Suppressor macrophage treated with lipopolysaccharide for 4 hours (primary cell): Measurements from ENCODE around the gene SYNE3.
A peak's percentile ranks its signal among the peaks of the same experiment; 100 is the strongest.

Experiments used
- DNase-seq: peaks from one replicate; pipeline ENCODE4 v3.0.0-alpha.2; 2020

SYNE3 gene, protein sequence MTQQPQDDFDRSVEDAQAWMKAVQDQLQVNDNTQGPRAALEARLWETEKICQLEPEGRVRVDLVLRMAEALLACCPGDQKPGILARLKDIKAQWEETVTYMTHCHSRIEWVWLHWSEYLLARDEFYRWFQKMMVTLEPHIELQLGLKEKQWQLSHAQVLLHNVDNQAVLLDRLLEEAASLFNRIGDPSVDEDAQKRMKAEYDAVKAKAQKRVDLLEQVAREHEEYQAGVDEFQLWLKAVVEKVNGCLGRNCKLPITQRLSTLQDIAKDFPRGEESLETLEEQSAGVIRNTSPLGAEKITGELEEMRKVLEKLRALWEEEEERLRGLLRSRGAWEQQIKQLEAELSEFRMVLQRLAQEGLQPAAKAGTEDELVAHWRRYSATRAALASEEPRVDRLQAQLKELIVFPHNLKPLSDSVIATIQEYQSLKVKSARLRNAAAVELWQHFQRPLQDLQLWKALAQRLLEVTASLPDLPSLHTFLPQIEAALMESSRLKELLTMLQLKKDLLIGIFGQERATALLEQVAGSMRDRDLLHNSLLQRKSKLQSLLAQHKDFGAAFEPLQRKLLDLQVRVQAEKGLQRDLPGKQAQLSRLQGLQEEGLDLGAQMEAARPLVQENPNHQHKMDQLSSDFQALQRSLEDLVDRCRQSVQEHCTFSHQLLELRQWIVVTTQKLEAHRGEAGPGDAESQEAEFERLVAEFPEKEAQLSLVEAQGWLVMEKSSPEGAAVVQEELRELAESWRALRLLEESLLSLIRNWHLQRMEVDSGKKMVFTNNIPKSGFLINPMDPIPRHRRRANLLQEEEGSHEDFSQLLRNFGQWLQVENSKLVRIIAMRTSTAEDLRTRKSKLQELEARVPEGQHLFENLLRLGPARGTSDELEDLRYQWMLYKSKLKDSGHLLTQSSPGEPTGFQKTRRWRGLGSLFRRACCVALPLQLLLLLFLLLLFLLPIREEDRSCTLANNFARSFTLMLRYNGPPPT

DNA sequence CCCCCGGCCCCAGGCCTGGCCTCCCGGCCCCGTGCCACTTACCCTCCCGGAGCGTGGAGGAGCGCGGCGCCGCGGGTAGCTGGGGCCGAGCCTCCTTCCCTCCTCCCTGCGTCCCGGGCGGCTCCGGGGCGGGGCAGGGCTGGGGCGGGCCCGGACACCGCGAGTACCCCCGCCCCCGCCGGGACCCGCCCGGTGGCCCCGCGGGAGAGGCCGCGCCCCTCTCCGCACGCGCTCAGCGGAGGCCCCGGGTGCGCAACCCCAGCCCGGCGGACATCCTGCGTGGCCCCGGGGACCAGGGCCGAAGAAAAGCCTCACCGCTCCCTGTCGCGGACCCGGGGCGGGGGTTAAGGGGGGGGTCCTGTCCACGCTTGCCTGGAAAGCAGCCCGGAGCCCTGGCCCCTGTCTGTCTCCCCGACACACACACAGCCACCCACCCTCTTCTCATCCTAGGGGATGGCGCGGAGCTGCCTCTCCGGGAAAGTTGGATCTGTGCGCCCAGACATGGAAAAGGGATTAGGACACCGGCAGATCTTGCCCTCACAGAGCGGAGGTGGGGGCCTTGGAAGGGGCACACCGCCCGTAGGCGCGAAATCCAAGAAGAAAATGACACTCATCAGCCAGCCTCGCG is at the start of gene SYNE3:
TSS of gene SYNE3 (minus strand) at position 97 of the 628 bp plus-strand sequence. CDS start 40,829 bp downstream, outside the sequence.
- DNase-seq, result peak; percentile 68

DNA sequence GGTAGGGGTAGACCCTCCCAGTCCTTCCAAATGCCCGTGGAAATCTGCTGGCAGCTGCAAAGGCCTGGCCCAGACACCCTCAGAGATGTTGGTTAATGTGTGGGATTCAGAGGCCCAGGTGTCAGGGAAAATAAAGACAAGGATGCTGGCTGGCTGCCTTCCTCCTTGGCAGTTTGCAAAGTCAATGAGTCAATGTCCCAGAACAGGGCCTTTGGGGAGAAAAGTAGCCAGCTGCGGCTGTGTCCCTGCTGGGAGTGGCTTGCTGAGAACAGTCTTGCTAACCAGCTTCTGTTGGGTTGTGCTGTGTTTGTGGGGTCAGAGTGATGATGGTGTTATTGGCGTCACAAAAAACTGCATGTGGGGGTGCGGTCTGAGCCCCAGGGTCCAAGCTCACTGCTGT is 47.6 kb upstream of the SYNE3 start:
- DNase-seq, result no peak

DNA sequence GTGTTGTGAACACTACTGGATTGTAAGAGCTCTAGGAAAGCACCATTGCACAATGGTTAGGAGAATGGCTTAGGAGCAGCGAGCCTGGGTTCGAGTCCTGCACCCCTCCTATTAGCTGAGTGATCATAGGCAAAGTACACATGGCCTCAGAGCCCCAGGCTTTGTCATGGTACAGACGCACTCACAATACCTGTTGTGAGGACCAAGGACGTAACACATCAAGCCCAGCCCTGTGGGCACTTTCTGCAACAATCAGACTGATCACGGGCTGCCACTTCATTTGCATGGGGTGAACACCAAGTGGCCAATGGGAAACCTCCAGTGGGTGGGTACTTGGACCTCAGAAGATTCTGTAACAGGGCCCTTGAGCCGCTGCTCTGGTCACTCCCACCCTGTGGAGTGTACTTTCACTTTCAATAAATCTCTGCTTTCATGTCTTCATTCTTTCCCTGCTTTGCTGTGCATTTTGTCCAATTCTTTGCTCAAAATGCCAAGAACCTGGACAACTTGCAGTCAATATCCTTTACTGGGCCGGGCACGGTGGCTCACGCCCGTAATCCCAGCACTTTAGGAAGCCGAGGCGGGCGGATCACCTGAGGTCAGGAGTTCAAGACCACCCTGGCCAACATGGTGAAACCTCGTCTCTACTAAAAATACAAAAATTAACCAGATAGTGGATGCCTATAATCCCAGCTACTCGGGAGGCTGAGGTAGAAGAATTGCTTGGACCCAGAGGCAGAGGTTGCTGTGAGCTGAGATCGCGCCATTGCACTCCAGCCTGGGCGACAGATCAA is 46.6 kb upstream of the SYNE3 start:
- DNase-seq, result peak; percentile 20

DNA sequence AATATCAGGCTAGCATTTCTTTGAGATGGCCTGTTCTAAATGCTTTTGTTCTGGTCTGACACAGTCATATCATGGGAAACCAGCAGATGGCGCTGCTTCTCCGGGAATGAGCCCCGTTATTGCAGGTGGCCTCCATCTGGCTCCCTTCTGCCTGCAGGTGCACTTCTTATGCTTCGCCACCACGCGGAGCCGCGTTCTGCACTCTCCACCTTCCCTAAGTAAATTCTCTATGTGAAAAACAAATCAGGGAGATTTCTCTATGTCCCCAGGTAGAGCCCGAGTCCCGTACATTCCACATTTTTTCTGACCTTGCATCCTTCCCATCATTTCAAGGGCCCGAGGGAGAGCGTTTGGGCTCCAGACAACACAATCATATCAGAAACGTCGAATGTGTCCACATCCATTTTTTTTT is 44.6 kb upstream of the SYNE3 start:
- peak; percentile 79 for DNase-seq

DNA sequence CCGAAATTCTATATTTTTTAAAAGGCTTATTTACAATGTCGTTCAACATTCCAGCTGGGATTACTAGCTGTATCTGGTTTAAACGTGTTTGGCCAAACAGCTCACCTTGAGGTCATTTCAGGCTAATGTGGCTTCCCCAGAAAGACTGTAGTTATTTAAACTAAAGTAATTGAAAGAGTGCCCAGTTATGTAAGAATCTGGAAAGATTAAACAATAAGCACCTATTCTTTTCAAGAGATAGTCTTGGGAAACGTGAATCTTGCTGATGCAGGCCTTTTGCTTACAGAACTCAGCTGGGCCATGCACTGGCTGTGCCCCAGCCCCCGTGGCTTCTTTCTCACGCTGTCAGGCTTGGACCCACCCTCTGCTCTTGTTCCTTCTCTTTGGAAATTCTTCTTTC is 42.8 kb upstream of the SYNE3 start:
- no peak for DNase-seq

DNA sequence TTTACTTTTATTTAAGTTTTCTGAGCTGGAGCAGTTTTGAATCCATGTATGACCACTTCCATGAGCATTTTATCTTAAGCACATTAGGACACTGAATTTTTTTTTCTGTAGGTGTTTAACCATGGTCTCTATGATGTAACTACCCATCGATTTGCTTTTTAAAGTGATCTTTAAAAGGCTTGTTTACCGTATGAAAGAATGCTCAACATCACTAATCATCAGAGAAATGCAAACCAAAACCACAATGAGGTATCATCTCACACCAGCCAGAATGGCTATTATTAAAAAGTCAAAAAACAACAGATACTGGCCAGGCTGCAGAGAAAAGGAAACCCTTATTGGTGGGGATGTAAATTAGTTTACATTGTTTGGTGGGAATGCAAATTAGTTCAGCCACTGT is 41.4 kb upstream of the SYNE3 start:
- DNase-seq, result no peak

DNA sequence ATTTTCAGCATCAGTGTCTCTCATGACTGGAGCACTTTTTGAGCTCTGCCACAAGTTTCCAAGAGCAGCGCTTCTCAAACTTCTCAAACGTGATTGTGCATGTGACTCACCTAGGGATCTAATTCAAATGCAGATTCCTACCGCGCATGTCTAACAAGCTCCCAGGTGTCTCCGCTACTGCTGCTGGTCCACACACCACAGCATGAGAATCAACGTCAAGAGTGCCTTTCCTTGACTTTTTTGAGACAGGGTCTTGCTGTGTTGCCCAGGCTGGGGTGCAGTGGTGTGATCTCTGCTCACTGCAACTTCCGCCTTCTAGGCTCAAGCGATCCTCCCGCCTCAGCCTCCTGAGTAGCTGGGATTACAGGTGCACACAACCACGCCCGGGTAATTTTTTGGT is 40.8 kb upstream of the SYNE3 start:
- no peak for DNase-seq

DNA sequence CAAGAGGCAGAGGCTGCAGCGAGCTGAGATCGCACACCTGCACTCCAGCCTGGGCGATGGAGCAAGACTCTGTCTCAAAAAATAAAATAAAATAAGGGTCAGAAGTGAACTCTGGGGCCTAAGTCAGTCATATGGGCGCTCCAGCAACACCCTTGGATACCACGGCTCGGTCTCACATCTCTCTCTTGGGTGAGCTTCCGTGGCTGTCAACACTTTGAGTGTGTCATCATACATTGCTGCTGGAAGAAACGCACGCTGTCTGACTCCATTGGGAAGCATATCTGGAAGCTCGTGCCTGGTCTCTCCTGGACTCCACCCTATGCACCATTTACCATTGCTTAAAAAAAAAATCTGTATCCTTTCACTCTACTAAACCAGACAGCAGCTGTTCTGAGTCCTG is 38.6 kb upstream of the SYNE3 start:
- no peak for DNase-seq

DNA sequence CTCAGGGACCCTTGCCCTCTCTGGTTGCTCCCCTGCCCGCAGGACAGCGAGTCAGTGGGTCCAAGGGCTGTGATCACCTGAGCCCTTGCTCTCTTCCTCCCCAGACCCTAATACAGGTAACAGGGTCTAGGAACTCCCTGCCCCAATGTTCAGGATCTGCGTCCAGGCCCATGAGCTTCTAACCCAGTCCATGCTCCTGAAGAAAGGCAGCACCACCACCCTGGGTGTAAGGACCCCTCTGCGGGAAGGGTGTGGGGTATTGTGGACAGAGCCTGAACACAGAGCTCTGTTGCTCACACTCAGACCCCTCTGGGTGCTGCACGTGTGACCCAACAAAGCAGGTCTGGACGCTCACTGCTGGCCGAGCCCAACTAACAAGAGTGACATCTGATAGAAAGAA is 36.7 kb upstream of the SYNE3 start:
- DNase-seq, result no peak

DNA sequence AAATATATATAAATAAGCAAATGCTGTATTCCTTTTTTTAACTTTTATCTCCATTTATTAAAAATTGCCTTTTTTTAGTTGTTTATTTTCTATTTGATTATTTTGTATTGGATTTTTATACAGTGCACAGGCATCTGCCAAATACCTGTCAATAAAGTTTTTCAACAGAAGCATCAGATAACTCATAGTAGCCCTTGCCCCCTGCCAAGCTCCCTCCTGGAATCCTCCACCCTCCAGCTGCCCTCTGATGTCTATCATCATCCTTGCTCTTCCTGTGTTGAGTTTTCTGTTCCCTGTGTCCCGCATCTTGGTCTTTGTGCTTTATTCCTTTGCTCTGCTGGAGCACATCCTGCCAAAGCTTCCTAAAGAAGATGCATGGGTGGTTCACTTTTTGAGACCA is 35.0 kb upstream of the SYNE3 start:
- no peak for DNase-seq

DNA sequence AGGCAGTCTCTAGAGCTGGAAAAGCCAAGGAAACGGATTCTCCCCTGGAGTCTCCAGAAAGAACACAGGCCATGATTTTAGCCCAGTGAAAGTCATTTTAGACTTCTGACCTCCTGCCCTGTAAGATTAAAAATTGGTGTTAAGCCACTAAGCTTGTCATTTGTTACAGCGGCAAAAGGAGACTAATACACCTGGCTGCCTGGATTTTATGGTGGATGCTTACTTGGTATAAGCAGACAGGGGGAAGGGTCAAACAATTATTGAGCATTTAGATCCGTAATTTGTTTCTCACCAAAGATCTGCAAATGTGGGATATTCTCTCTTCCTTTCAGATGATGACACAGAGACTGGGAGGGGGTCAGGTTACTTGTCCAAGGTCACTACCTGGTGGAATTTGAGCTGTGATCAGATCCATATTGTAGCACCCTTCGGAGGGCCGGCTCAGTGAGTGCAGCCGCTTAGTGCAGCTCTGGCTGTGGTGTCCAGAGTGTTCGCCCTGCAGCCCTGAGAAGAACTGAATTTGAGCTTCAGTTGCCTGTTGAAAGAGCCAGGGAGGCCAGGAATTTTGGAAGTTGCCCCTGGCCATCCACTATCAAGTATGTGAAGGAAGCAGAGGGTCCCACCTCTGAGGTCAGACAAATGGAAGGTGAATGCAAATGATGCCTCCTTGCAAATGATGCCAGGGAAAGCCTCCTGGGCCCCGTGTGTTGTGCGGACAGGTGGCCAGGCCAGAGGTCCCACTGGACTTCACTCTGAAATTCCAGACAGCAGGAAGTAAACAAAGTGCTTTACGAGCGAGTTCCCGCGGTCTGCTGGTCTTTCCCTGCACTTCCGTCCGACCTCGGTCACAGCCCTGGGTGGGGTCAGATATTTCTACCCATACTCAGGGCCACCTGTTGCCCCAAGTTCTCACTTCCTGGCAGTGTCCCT is 33.5 kb upstream of the SYNE3 start:
- DNase-seq, result no peak

DNA sequence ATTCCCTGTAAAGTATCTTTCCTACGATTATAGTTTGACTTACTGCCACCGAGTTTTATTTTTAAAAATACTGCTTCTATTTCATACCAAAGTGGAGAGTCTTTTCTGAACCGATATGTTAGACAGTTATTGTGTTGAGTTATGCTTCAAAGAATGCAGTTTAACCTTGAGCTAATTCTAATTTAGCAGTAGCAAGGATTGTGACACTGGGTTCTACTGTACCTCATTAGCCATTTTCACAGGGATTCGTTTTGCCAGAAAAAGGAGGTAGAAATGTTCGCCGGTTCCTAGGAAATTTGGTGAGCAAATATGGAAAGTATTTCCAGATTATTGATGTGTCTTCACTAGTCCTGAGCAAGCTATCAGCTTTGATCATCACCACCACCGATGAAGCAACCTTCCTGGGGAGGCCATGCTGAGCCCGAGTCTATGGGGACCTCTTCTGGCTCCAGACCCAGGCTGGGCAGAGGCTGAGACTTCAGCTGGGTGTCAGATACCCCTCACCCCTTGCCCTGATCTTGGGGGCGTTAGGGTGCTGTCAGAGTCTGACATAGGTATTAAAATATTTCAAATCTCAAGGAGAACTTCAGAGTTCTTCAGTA is 32.0 kb upstream of the SYNE3 start:
- no peak for DNase-seq

DNA sequence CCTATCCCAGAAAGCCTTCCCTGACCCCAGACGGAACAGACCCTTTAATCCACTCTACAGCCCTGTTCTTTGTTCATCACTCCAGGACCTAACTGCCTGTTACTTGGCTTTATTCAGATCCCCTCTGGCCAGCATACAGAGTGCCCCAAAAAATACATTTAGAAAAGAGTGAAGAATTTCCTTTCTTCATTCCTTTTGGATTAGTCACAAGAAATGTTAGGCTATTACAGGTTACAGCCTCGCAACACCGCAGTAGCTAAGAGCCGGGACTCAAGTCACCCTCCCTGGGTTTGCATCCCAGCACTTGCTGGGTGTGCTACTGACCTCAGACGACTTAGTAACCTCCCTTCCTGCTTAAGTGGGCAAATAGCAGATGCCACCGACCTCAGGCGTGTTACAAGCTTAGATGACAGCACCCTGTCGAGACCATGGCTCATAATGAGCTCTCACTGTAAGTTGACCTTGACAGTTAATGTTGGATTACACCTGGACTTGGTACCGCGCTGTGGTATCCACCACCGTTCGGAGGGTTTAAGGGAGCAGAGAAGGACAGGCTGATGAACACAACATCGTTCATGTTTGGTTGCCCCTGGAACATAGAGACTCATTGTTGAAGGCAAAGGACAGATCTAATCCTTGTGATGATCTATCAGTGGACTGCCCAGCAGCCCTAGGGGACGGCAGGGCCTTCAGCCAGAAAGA is 31.3 kb upstream of the SYNE3 start:
- DNase-seq, result no peak

DNA sequence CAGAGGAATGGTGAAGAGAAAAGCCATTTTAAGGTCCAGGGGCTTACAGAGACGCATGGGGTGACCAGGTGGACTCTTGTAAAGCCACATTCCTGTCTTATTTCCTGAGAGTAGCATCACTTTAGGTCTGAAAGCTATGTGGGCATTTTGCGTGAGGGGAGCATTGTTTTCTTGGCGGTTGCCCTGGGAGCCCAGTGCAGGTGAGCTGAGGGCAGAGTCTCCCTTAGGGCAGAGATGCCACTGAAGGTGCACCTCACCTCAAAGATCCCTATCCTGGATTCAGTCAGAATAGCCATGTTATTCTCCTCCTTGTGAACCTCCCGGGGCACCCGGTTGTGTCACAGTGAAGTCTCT is 30.8 kb upstream of the SYNE3 start:
- DNase-seq, result no peak

DNA sequence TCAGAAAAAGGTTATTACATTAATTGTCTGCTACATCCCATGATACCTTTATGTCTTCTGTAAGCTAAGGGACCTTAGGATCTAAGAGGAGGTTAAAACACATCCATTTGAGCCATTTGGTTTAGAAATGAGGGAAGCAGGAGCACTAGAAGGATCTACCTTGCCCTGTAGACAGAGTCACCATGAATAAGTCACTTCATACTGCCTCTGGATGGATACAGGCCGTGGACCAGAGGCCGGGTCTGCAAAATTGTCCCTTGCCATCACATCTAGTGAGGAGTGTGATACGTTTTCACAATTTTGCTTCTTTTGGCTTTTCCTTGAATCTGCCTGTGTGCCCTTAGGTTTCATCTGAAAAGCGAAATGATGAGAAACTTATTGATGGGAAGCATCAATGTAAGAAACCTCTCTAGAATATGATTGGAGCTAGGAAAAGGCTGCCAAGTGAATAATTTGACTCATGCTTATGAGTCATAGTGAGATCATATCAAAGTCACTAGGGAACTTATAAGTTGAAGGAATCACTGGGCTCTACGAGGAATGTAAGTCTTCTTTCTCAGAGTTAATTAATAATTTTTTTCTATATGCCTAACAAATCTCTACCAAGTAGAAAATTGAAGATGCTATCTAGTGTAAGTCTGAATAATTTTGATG is 29.2 kb upstream of the SYNE3 start:
- peak; percentile 63 for DNase-seq

DNA sequence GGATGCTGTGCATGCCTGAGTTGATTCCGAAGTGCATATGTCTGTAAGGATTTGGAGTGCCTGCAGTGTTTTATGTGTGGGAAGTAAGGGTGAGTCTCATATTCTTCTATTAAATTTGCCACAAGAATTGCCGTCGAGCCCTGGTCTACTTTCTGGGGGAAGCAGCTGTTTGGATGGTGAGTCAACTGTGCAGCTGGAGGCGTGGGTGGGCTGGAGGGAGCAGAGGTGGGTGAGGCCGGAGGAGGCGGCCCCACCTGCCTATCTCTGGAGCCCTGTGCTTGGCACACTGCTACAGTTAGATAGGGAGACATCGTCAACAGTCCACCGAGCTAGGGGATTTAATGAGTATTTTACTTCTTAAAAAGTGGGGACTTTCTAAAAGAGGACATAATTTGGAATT is 28.1 kb upstream of the SYNE3 start:
- DNase-seq, result no peak

DNA sequence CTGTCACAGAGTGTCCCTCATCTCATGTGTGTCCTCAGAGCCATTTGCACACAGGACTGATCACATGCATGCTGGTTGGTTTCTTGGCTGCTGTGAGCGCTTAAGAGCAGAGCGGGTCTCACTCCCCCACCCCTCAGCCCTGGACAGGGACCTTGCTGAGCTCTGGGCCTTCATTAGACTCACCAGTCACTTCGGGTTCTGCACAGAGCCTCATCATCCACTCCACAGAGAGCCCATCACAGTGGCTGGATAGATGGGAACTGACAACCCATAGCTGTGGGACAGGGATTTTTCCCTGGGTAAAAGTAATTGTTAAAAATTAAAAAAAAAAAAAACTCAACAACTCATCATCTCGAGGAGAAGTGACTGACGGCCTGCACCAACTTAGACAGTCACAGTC is 26.6 kb upstream of the SYNE3 start:
- DNase-seq, result no peak

DNA sequence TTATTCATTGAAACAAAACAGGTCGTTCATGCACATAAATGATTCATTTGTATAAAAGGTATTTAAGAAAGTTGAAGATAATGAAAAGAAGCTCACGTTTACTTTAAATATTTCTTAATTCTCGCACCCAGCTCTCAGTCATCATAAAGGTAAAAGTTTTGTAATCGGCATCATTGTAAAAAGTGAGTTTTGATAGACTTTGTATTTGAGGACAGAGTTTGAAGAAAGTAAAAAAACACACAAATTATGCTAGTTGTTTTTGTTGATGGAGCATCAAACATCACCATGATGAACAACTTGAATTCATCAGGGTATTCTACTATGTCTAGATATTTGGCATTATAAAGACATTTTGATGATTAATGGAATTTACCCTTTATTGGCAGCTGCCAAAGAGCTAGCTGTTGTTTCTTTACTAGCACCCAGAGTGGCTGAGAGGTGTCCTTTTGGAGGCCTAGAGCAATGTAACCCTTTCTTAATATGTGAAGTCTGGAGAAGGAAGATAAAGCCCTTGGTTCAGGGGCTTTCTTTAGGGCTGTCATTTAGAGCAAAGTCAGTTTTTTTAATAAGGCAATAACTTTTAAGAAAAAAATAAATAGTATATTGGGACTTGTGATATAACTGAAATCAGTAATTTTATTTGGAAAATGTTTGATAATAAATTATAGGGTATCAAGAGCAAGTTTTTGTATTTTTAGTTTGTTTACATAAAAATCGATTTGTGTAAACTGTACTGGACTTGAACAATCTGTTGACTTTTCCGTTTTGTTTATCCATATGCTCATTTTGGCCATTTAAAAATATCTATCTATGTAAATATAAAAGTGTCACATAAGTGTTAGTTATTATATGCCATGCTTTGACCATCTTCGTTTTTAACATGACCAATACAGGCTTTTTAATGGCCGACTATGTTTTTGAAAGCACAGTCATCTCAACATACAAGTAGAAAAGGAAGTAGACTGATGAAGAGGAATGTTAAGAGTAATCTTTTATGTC is 25.8 kb upstream of the SYNE3 start:
- no peak for DNase-seq

DNA sequence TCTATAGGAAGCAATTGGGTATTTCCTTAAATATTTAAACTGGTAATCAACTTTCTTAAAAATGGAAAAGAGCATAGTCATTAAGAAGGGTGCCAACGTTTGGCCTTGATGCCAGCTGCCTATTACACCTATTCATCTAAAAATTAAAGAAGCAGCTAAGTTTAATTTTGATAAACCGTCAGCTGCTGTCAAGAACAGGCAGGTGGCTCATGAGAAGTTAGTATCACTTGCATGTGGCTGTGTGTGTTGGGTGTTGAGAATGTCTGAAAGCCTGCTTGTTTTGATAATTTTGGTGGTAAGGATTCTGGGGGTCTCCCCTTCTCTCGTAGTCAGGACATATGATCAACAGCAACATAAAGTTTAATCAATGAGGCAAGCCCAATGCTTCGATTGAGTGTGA is 24.9 kb upstream of the SYNE3 start:
- DNase-seq, result no peak
